H4 (cell line): ENCODE results near the gene CYP4X1. TPM values are rescaled to one million over a fixed set of nuclear protein-coding genes. Genes with fewer than 3 reads are reported as not detected.
"Not testable (repeated sequence)": the region's sequence is repeated elsewhere in the genome, so short reads cannot be mapped to it uniquely, and the experiment has no call there.

ENCODE experiments used
- DNase-seq: peaks from one replicate; pipeline ENCODE4 v3.0.0-alpha.2; 2015; ENCODE audit warnings: low spot score
- total RNA-seq: library from RNA; depleted of rRNA; stranded (reverse); fragments of >200 nt; shearing (Covaris generic); gene quantifications from 2 replicates; pipeline ENCODE4 v1.2.3, GENCODE V29; 2014; rRNA removed

Gene CYP4X1
- total RNA-seq, 1 experiment from 2014 or later = 0.17 TPM

DNA sequence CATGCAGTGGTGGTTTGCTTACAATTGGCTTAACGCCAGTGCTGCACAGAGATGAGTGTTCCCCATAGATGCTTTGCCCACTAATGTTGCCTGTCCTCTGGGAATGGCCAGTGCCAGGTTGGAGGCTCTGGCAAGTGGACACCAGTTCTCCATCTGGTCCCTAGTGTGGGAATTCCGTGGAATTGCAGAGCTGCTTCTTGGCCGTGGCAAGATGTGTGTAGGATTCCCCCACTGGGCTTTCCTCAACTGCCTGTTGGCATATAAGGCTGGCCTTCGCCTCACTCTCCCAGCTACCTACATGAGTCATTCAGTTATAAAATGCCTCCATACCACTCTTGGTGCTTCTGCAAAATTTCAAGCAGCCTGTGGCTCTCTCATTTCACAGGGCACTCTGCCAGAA, 45.6 kb downstream of the CYP4X1 start:
- DNase-seq = not testable (repeated sequence)

- not testable (repeated sequence) for DNase-seq
These were observed 46.0 kb downstream of the CYP4X1 start for GRCh38 chr1:47069509-47069908.

- peak; percentile 23 for DNase-seq
These were observed 65.9 kb downstream of the CYP4X1 start for GRCh38 chr1:47089356-47089755.

GRCh38 chr1:47091476-47091875, 68.0 kb downstream of the CYP4X1 start:
- not testable (repeated sequence) for DNase-seq

Other genes starting within 250 kb of the CYP4X1 start
- not detected in 2 replicates for gene CYP4B1, start 224.6 kb upstream of the CYP4X1 start, total RNA-seq
- gene CYP4A11, start 82.2 kb upstream of the CYP4X1 start, total RNA-seq = not detected in 2 replicates
- not detected in 2 replicates for gene CYP4Z1, start 43.6 kb downstream of the CYP4X1 start, total RNA-seq
- gene CYP4A22, start 113.8 kb downstream of the CYP4X1 start, total RNA-seq = not detected in 2 replicates
- gene PDZK1IP1, start 166.4 kb downstream of the CYP4X1 start, total RNA-seq = not detected in 2 replicates
- 0.10 and 0.27 TPM in 2 replicates for gene TAL1, start 208.6 kb downstream of the CYP4X1 start, total RNA-seq